Suprapubic skin (tissue), 4 donors: ENCODE data around the gene CACNA1A. TPM values are rescaled to one million over a fixed set of nuclear protein-coding genes. Genes with fewer than 3 reads are reported as not detected.

Source experiments
- DNase-seq, 2 donors: peaks; one replicate each; pipeline ENCODE4 v3.0.0-alpha.2; 2019; ENCODE audit warnings: low spot score in 2 of 2
- H3K27ac ChIP-seq: fragments of 200-600 bp; sonication (generic); one replicate; pipeline ENCODE4 v1.5.1; 2019
- H3K27me3 ChIP-seq: fragments of 200-600 bp; sonication (generic); one replicate; pipeline ENCODE4 v1.5.1; 2019
- H3K36me3 ChIP-seq: fragments of 200-600 bp; sonication (generic); one replicate; pipeline ENCODE4 v1.5.1; 2019
- H3K4me1 ChIP-seq: fragments of 200-600 bp; sonication (generic); one replicate; pipeline ENCODE4 v1.5.1; 2019
- H3K4me3 ChIP-seq: fragments of 200-600 bp; sonication (generic); one replicate; pipeline ENCODE4 v1.5.1; 2019; ENCODE audit warnings: mild to moderate bottlenecking
- H3K9me3 ChIP-seq: fragments of 200-600 bp; sonication (generic); one replicate; pipeline ENCODE4 v1.5.1; 2019
- EP300 ChIP-seq: sonication (generic); formaldehyde crosslinking; IDR thresholded peaks from one replicate; pipeline ENCODE4 v1.6.1; 2017; ENCODE audit warnings: antibody characterized with exemption
- POLR2A ChIP-seq, 2 donors: fragments of 450-650 bp; IDR thresholded peaks; one replicate each; pipeline ENCODE4 v1.6.1; 2017; ENCODE audit warnings: antibody characterized with exemption in 2 of 2, mild to moderate bottlenecking in 2 of 2, moderate library complexity in 2 of 2
- POLR2AphosphoS5 ChIP-seq, 3 donors: sonication (generic); formaldehyde crosslinking; IDR thresholded peaks; one replicate each; pipeline ENCODE4 v1.6.1; 2017; ENCODE audit warnings: antibody characterized with exemption in 3 of 3
- WGBS: methylation state at CpG from one replicate; pipeline ENCODE4 v1.1.5; 2018; 5-methylcytosine and 5-hydroxymethylcytosine counted together
- total RNA-seq, 4 donors: library from RNA; depleted of rRNA; stranded (reverse); fragments of >200 nt; gene quantifications; one replicate each; pipeline ENCODE4 v1.1.0, GENCODE V29; 2016
- TF ChIP-seq, protein P1 (sequence below), 2 donors: fragments of 200-600 bp in 1 of 2; fragments of 450-650 bp in 1 of 2; sonication (generic) in 1 of 2; IDR thresholded peaks; one replicate each; pipeline ENCODE4 v1.5.1; 2016 to 2019; ENCODE audit warnings: antibody characterized with exemption in 2 of 2, mild to moderate bottlenecking in 1 of 2, moderate library complexity in 1 of 2

Gene CACNA1A
- total RNA-seq, 4 donors from 2014 or later, result 0.26 to 0.42 (median 0.35) TPM

DNA sequence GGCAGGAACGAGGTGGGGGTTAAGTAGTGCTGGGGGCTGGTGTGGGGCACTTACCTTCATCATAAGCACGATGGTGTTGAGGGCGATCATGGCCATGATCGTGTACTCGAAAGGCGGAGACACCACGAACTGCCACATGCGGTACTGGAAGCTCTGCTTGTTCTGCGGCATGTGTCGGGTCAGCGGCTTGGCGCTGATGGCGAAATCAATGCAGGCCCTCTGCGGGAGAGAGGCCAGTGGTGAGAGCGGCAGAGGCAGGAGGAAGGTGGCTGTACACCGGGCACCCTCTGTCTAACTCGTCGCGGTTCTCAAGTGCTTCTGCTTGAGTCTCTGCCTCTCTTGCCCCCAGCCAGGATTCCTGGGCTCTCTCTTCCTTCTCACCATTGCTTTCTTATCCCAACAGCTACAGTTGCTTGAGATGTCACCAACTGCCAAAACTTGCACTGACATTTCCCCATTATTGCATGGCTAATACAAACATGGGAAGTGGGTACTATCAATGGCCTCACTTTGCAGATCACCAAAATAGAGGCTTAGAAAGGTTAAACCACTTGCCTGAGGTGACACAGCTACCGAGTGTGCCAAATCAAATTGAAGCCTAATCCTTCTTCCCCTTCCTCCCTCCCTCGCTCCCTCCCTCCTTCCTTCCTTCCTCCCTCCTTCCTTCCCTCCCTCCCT is 251.1 kb downstream of the CACNA1A start:
- H3K9me3 ChIP-seq, result no peaks in the 10 kb centered on the region
- no peak for TF ChIP-seq EP300
- TF ChIP-seq, protein P1, sequence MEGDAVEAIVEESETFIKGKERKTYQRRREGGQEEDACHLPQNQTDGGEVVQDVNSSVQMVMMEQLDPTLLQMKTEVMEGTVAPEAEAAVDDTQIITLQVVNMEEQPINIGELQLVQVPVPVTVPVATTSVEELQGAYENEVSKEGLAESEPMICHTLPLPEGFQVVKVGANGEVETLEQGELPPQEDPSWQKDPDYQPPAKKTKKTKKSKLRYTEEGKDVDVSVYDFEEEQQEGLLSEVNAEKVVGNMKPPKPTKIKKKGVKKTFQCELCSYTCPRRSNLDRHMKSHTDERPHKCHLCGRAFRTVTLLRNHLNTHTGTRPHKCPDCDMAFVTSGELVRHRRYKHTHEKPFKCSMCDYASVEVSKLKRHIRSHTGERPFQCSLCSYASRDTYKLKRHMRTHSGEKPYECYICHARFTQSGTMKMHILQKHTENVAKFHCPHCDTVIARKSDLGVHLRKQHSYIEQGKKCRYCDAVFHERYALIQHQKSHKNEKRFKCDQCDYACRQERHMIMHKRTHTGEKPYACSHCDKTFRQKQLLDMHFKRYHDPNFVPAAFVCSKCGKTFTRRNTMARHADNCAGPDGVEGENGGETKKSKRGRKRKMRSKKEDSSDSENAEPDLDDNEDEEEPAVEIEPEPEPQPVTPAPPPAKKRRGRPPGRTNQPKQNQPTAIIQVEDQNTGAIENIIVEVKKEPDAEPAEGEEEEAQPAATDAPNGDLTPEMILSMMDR (IDR thresholded peaks at IDR 0.05), result no peak
- no peak for TF ChIP-seq POLR2A (IDR thresholded peaks at IDR 0.05)
- no peak for TF ChIP-seq POLR2AphosphoS5 (IDR thresholded peaks at IDR 0.05)
- no peak overlapping the region for H3K4me3 ChIP-seq
- H3K27ac ChIP-seq, result no peak overlapping the region
- no peak for DNase-seq
- no peaks in the 10 kb centered on the region for H3K36me3 ChIP-seq
- H3K4me1 ChIP-seq, result no peaks in the 10 kb centered on the region
- 82% methylated on average over 21 of the region's 21 CpGs for WGBS
- H3K27me3 ChIP-seq, result peaks cover 14% of the 10 kb centered on the region

DNA sequence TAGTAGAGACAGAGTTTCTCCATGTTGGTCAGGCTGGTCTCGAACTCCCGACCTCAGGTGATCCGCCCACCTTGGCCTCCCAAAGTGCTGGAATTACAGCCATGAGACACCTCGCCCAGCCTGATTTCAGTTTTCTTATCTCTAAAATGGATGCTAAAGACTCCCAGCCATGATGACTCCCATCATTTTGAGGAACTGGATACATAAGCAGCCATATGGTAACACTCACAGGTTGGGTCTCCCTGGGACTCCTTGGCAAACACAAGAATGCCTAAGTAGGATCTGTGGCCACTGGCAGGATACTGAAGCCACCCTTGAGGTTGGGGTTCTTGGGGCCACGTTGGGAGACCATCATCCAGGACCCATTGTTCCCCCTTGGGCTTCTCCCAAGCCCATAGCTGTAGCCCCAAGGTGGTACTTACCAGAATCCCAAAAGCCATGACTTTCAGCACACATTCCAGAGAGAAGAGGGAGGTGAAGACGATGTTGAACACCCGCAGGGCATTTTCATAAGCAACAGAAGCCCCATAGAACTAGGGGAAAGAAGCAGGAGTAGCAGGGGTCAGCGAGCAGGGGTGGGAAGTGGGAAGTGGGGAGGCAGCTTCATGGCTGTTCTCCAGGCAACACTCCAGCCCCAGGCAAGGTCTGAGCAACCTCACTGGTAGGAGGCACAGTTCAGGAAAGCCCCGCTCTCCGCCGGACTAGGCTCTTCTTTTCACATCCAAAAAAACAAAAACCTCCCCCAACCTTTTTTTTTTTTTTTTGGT is 253.5 kb downstream of the CACNA1A start:
- H3K4me3 ChIP-seq, result no peak overlapping the region
- WGBS, result 76% methylated on average over 11 of the region's 11 CpGs
- H3K27me3 ChIP-seq, result peaks cover 14% of the 10 kb centered on the region
- no peak for DNase-seq
- TF ChIP-seq, protein P1 (IDR thresholded peaks at IDR 0.05), result no peak
- no peak for TF ChIP-seq EP300
- H3K4me1 ChIP-seq, result no peaks in the 10 kb centered on the region
- H3K27ac ChIP-seq, result no peak overlapping the region
- no peaks in the 10 kb centered on the region for H3K9me3 ChIP-seq
- H3K36me3 ChIP-seq, result no peaks in the 10 kb centered on the region

DNA sequence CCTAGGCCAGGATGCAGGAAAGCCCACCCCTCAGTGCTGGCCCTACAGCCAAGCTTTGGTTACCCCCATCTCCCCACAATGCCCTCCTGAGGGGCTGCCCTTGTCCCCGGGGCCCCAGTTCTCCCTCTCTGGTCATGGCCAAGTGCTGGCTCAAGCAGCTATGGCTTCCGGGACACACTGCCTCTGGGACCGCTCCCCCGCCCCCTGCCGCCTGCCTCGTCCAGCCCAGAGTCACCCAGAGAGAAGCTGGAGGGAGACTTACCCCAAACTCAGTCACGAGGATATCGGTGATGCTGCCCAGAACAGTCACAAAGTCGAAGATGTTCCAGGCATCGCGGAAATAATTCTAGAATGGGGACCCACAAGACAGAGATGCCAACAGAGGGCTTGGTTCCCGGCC is 261.4 kb downstream of the CACNA1A start:
- Histone ChIP-seq H3K27me3 (peaks cover 9% of the 10 kb centered on the region), H3K9me3 (no peaks in the 10 kb centered on the region), H3K4me3 (no peak overlapping the region), H3K4me1 (peaks cover 6% of the 10 kb centered on the region), H3K36me3 (no peaks in the 10 kb centered on the region), H3K27ac (no peak overlapping the region)
- no peak for DNase-seq
- TF ChIP-seq EP300, result no peak
- TF ChIP-seq POLR2AphosphoS5 (IDR thresholded peaks at IDR 0.05), result no peak
- no peak for TF ChIP-seq POLR2A (IDR thresholded peaks at IDR 0.05)
- TF ChIP-seq, protein P1 (IDR thresholded peaks at IDR 0.05), result no peak
- WGBS, result 87% methylated on average over 12 of the region's 12 CpGs

DNA sequence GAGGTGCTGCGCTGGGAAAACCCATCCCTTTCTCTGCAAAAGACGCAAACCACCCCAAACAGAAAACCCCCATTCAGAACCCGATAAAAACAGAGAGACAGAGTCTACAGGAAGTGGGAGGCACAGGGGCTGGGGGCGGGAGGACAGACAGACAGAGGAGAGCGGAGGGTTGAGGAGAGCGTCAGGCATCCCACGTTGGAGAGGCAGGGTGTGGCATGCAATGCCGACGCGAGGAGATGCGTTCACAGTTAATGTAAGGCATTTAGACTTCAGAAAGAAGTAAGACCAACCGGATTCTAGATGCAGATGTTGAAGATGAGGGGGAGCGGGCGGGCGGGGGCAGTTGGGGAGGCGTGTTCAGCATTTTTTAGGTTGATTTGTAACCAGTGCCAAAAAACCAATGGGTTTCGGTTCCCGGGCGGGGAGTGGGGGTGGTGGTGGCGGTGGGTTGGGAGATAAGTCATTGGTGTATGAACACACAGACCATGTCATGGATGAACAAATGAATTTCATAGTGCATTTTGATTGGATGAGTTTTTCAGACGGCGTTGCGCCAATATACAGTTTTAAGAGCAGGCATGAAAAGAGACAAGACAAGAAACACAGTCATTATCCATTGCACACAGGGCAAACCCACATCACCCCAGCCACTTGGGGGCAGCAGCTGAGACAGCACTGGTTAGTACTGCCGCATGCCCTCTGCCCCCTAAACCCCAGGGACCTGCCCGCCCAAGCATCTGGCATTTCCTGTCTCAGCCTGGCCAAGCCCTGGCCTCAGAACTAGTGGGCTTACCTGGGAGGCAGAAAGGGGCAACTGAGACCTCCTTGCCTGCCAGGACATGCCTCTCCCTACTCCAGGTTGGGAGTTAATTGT is 264.8 kb downstream of the CACNA1A start:
- H3K4me1 ChIP-seq, result peaks cover 6% of the 10 kb centered on the region
- no peaks in the 10 kb centered on the region for H3K9me3 ChIP-seq
- no peak overlapping the region for H3K4me3 ChIP-seq
- no peak for DNase-seq
- H3K36me3 ChIP-seq, result no peaks in the 10 kb centered on the region
- H3K27ac ChIP-seq, result no peak overlapping the region
- 53% methylated on average over 23 of the region's 25 CpGs for WGBS
- H3K27me3 ChIP-seq, result peaks cover 15% of the 10 kb centered on the region
- TF ChIP-seq POLR2AphosphoS5 (IDR thresholded peaks at IDR 0.05), result no peak
- TF ChIP-seq, protein P1 (IDR thresholded peaks at IDR 0.05), result no peak
- no peak for TF ChIP-seq EP300
- no peak for TF ChIP-seq POLR2A (IDR thresholded peaks at IDR 0.05)
